HG03280 (cell line): ENCODE results near the gene DACH1.
"Not testable (repeated sequence)": the region's sequence is repeated elsewhere in the genome, so short reads cannot be mapped to it uniquely, and the experiment has no call there.

ENCODE experiments used
- ATAC-seq: cut with Tn5 transposase; IDR thresholded peaks from one replicate; pipeline ENCODE4 v1.9.1; 2021; ENCODE audit warnings: mild to moderate bottlenecking, moderate library complexity; ENCODE audit not compliant: unreplicated experiment

DACH1 gene

DNA sequence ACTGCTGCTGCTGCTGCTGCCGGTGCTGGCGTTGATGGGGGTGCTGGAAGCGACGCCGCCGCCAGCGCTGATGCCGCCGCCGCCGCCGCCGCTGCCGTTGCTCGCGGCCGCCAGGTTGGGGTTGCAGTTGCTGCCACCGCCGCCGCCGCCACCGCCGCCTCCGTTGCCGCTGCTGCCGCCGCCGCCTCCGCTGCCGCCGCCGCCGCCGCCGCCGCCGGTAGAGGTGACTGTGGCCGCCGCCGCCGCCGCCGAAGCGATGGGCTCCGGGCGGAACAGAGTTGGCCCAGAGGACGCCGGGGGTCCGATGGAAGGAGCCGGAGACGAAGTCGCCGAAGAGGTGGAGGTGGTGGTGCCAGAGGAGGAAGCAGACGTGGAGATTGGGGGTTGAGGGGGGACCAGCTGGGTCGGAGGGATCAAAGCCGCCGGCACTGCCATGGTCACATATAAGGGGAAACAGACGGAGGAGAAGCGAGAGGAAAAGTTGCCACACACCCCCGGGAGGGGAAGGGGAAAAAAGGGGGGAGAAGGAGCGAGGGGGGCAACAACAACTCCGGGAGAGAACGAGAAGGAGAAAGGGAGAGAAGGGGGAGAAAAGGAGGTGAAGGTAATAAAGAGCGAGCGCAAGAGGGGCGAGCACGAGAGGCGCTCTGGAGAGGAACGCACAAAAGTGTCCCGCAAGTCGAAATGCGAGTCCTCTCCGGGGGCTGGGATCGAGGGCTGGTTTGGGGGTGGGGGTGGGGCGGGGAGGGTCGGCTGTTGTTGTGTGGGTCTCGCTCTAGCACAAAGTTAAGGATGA is 471 bp downstream of the DACH1 start:
- ATAC-seq, result no peak

DNA sequence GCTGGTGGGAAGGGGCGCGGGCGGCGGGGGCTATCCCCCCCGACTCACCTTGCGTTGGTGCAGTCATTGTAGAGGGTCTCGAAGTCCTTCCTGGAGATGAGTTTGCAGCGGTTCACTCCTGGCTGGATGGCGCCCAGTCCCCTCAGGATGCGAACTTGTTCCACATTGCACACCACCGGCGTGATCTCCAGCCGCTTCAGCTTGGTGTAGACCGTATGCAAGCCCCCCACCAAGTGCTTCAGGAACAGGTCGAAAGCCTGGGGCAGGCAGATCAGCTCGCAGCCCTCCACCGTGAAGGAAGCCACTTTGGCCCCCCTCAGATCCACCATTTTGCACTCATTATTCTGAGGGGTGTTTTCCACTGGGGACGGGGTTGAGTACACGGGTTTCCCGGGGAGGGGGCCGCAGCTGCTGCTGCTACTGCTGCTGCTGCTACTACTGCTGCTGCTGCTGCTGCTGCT is 1.1 kb downstream of the DACH1 start:
- ATAC-seq, result no peak

DNA sequence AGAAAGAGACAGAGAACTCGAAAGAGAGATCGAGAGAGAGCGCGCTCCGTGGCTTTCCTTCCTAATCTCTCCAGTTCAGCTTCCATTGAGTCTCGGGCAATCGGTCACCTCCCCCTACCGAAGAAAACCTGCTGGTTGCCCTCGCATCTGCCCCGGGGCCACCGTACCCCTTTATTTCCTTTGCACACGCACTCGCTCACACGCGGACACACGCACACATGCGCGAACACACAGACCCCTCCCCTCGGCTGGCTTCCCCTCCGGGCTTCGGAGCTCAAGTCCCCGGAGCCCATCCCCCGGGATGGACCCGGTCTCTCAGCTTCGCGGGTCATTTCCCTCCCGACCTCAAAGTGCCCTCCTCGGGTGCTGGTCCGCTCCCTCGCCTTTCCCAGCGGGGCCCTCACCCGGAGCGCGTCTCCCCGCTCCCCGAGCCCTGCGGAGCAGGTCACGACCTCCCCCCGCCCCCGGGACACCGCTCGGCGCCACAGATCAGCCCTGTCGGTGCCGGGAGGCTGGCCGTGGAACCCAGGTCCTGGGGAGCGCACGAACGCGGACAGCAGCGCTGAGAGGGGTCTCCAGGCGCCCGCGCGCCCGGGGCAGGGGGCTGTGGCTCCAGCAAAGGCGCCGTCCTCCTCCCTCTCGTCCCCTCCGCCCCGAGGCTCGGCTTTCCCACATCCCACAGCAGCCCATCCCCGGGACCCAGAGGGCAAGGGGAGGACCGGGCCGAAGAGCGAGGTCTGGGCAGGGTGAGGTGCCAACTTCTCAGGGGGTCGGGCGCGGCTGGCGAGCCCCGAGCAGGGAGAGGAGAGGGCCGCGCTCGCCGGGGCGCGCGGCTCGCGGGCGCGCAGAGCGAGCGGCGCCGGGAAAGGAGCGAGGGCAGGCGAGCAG is 1.8 kb downstream of the DACH1 start:
- no peak for ATAC-seq

DNA sequence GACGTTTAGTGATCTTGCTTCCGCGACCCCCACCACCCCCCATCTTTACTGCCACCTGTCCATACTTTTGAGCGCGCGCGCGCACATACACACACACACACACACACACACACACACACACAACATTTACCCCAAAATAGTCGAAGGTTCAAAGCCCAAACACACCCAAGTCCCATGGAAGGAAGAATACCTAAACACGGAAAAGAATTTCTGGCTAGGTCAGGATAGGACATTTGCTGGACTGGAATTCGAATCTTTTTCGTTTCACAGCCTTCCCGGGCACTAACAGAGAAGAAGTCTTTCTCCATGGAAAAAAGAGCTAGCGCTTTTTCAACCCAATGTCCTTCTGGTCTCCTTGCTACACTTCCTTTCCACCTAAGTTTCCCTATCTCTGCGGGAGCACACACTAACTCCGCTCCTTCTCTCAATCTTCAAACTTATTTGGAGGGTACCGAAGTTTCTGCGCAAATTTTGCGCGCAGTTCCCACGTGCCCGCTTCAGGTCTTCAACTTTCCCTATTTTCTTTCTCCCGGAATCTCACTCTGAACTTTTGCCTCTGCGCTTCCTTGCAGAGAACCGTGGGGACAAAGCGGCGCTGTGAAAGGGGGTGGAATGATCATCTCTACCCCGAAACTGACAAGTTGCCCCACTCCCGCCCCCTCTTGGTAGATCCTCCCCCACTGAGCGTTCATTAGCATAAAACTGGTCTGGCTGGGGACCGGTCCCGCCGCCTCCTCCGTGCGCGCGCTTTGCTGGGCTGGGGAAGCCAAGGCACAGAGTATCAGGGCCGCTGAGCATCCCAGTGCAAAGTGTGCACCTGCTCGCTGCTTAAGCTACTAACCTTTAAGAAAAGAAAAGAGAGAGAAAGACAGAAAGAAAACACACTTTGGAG is 2.7 kb downstream of the DACH1 start:
- no peak for ATAC-seq

DNA sequence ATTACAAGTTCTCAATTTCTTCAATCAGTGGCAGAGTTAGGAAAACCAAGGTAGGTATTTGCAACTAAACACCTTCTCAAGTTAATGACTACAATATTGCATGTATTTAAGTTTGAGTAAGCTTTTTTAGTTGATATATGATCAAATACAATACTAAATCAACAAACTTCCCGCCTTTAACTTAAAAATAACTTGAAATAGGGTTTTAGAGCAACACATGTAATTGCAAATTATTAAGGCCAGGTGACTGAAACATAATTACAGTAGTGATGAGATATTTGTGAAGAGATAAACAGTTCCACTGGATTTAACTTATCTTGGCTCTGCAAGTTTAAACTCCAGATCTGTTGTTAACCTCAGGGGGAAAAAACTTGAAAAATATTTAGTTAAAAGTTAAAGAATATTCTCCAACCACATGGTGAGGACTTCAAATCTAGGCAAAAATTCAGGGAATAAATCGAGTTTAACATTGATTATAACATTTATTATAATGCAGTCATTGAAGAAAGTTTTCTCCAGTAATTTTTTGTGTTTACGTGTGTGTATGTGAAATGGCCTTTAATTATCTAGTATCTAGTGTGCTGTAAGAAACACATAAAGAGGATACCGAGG is 3.6 kb downstream of the DACH1 start:
- no peak for ATAC-seq

DNA sequence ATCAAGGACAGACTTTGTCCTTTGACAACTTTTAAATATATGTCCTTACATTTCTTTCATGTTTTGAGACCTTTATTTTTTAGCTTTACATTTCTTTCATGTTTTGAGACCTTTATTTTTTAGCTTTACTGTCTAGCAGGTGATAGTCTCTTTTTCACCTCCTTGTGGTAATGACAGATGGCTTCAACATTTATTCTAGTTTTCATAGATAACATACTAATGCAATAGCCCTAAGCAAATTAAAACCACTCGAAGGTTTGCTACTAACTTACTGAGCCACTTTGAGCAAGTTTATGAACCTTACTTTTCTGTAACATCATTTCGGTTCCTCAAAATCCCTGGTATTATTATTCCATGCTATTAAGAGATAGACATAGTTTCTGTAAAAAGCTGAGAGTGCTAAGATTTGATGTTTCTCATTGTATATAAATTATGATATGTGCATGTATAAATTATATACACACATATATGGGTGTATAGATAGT is 4.5 kb downstream of the DACH1 start:
- ATAC-seq, result no peak

DNA sequence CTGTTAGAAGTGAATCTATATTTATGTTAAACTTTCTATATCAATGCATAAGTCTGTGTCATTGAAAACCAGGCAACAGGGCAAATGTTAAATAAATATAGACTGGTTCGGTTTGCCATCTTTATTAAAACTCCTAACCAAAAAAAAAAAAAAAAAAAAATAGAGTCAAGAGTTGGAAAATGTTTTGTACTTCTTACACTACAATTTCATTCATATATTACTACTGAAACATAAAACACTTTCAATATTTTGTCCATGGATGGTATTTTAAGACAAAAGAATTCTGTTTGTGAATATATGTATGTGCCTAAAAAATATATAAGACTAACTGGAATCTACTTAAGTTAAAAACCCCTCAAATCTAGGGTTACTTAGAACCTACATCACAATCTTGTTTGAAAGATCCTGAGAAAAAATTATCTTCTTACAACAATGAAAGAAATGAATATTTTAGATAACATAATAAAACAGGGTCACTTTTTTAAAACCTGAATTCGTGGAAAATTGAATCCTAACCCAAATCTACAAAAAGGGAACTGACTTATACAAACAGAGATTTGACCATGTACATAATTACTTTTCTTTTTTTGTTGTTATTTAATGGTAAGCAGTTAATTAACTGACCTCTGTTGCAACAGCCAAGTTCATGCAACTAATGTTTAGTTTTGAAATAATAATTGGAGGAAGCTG is 5.1 kb downstream of the DACH1 start:
- no peak for ATAC-seq

DNA sequence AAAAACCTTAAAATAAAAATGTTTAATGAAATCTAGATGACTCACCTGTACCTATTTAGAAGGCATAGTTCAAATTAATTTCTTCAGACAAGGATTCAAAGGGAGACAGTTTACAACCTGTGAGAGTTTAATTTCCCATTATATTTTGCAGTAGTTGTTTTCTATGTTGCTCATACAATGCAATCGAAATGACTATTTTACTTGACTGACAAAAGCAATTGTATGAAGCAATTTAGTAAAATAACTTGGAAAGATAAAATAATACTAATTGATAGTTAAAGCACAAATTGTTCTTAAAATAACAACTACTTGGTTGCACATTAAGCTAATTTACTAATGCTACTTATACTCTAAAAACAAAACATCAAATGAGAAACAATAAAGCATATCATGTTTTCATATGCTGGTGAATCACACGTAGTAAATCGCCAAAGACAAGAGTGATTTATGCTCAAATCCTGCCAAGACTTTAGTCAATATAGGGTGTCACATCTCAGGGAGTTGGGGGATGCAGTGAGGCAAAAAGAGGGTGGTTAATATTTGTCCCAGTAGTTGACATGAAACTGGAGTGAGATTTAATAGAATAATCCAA is 6.4 kb downstream of the DACH1 start:
- no peak for ATAC-seq

DNA sequence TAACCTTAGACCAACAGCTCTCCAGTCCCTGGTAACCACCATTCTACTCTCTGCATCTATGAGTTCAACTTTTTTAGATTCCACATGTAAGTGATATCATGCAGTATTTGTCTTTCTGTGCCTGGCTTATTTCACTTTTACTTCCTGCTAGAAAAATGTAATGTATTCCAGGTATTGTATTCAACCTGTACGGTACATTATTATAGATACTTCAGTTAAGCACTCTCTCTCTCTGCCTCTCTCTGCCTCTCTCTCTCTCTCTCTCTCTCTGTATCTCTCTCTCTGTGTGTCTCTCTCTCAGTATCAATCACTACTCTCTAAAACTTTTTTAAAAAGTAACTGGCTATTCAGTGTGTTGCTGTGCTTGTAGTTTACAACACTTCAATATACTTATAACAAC is 8.4 kb downstream of the DACH1 start:
- ATAC-seq, result no peak

DNA sequence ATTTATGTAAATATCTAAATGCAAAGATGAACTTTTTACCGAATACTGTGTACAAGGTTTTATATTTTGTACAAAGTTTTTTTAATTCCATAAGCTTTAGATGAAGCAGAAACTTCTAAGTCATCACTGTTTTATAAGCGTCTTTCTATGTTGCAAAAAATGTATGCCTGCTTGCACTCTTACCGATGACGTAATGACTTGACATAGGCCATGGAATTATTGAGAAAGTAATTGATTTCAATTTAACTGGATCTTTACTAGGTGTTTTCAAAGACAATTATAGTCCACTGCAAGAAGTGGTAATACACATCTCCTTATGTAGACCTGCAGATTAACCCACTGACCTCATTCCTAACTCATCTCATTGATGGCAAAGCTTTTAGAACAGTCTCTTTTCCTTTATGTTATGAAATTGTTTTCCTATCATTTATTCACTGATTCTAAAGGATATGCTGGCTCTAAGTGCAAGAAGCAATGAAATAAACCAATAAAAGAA is 10.4 kb downstream of the DACH1 start:
- no peak for ATAC-seq

DNA sequence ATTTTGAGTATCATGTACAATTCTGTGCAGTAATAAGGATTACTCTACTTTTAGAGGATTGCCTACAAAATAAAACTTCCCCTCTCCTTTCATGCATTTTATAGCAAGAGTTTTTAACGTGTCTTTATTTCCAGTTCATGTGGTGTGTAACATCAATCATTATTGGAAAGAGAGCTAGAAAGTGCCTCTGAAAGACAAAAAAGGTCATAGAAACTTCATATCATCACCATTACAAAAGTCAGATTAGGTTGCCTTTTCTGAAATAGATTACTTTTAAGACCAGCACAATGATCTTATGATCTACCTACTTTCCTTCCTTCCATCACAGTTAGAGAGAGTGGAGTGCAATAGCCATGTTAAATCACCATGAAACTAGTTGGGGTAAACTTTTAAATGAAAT is 12.6 kb downstream of the DACH1 start:
- no peak for ATAC-seq

DNA sequence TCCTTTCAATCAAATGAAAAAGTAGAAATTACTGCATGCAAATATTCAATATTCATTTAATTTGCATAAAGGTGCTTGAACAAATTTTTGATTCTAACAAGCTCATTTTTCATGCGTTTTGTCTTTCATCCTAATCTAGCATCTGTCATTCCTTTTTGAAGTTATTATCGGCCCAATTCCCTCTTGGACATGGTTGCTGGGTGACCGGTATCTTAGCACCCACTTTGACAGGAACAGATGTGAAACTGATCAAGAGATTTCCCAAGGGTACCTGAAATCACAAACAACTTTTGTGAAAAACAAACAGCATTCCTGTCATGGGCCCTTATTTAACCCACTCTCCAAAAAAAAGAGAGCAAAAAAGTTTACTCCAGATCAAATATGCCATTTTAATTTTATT is 13.3 kb downstream of the DACH1 start:
- ATAC-seq, result no peak

DNA sequence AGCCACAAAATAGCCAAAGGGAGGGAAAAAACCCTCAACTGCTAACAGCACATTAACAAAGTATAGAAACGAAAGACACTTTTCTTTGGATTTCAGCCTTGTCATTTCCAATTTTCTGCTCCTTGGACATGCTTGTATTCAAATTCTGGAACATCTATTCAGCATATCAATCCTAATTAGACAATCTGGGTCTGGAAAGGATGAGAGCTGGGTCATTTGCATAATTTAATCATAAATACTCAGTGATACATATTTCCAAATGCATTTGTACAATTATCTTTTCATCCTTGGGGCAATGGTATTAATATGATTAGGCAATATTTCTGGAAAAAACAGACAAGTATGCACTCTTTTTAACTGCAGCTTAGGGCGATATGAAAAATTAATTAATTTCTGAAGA is 14.3 kb downstream of the DACH1 start:
- ATAC-seq, result no peak

DNA sequence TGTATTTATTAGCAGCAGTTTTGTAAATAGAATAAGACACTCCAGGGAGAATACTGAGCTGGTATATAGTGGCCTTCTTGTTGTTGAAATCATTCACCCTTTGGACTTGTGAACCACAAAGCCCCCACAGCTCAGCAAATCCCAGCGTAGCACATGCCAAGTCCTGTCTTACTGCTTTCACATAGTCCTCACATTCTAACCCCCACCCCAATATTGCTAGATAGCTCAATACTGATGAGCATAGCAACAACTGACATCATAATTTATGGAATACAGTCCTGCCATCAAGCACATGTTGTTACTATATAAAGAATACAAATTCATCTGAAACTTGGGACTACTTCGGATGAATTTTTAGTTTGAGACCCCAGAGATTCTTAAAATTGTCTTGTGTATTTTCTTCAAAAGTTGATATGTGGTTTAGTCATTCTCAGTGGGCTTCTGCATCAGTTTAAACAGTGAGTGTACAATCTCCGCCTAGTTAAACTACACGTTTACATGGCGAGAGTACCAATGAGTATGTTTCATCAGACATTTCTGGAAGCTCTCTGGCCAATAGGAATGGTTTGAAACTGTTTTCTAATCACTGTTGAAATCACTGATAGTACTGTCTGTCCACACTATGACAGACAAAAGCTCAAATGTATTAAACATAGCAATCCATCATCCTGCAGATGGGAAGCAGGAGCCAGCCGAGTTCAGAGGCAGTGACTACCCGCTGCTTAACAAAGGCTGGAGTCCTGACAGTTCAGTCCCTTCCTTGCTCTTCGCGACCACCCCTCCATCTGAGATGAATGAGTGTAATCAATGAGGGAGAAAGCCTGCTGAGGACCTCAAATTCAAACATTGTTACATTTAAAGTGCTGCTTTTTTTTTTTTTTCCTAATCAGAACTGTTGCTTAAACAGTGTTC is 15.2 kb downstream of the DACH1 start:
- no peak for ATAC-seq

DNA sequence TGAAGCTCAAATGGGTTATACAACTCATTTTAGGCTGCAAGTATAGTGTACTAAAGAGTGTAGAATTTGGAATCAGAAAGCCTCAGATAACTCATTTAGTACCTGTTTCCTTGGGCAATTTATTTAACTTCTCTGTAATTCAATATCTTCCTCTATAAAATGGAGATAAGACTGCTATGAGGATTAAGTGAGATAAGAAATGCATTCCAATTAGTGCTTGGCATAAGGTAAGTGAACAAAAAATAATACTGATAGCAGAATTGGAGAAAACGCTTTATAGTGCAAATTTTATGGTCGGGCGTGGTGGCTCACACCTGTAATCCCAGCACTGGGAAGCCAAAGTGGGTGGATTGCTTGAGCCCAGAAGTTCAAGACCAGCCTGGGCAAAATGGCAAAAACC is 25.0 kb downstream of the DACH1 start:
- no peak for ATAC-seq

DNA sequence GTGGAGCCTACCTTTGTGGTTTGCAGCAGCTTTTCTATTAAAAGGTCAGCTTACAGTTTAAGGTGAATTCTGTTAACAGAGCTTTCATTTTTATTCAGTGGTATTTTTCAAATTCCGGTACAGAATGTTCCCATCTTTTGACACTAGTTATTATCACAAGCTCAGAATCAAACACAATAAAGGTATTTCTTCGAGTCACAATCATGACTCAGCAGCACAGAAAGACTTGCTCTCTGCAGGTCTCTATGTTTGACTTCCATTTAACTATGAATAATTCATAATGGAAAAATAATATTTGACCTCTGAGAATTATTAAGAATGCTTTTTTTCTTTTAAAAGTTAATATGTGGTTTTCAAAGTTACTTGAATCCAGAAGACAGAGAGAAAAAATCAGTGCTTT is 28.2 kb downstream of the DACH1 start:
- no peak for ATAC-seq

DNA sequence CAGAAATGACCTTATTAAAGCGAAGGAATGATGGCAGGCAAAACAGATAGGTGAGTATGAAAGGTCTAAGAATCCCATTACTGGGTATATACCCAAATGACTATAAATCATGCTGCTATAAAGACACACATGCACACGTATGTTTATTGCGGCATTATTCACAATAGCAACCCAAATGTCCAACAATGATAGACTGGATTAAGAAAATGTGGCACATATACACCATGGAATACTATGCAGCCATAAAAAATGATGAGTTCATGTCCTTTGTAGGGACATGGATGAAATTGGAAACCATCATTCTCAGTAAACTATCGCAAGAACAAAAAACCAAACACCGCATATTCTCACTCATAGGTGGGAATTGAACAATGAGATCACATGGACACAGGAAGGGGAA is 29.4 kb downstream of the DACH1 start:
- ATAC-seq, result not testable (repeated sequence)

DNA sequence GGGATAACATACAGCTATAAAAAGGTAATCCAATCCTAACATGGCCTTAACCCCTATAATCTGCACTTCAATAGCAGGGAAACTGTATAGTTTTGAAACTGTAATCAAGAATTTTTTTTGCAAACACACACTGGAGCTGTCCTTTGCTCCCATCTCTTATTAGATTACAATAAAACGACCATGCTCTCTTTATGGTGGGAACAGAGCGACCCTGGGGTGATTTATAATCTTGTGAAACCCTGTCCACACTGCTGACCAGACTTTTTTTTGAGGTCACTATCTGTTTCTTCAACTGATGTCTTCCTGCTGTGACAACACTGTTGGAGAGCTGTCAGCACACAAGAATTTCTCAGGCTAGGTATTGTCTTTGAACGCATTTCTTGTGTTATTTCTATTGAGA is 35.3 kb downstream of the DACH1 start:
- ATAC-seq, result no peak
